ELF-1 (cell line): Measurements from ENCODE around the gene DSG2.
"Not testable (repeated sequence)": the region's sequence is repeated elsewhere in the genome, so short reads cannot be mapped to it uniquely, and the experiment has no call there.

Experiments
- DNase-seq: peaks from one replicate; pipeline ENCODE4 v3.0.0-alpha.2; 2016; ENCODE audit warnings: low read depth, low spot score

The DSG2 gene

GRCh38 chr18:31497836-31498573 lies at the start of gene DSG2:
DSG2 (plus strand) TSS chr18:31498177; CDS start chr18:31498252, 75 bp downstream.
- peak; percentile 88 for DNase-seq

- no peak for DNase-seq
Measured at GRCh38 chr18:31450409-31450808, 47.6 kb upstream of the DSG2 start.

GRCh38 chr18:31451625-31452024 lies 46.4 kb upstream of the DSG2 start:
- DNase-seq, result no peak

- no peak for DNase-seq
Measured at GRCh38 chr18:31454066-31454708, 43.8 kb upstream of the DSG2 start.

GRCh38 chr18:31469629-31470028 lies 28.3 kb upstream of the DSG2 start:
- DNase-seq, result no peak

GRCh38 chr18:31478688-31479087 lies 19.3 kb upstream of the DSG2 start:
- DNase-seq, result no peak

GRCh38 chr18:31482051-31482450 lies 15.9 kb upstream of the DSG2 start:
- DNase-seq, result no peak

GRCh38 chr18:31483396-31483795 lies 14.6 kb upstream of the DSG2 start:
- DNase-seq, result no peak

GRCh38 chr18:31484461-31484860 lies 13.5 kb upstream of the DSG2 start:
- no peak for DNase-seq

- peak; percentile 55 for DNase-seq
Measured at GRCh38 chr18:31486165-31486564, 11.8 kb upstream of the DSG2 start.

GRCh38 chr18:31487246-31488015 lies 10.5 kb upstream of the DSG2 start:
- DNase-seq, result no peak

- no peak for DNase-seq
Measured at GRCh38 chr18:31489311-31489710, 8.7 kb upstream of the DSG2 start.

GRCh38 chr18:31490387-31490786 lies 7.6 kb upstream of the DSG2 start:
- no peak for DNase-seq

- DNase-seq, result no peak
Measured at GRCh38 chr18:31490833-31491232, 7.1 kb upstream of the DSG2 start.

- no peak for DNase-seq
Measured at GRCh38 chr18:31491586-31491985, 6.4 kb upstream of the DSG2 start.

- DNase-seq, result no peak
Measured at GRCh38 chr18:31492671-31493070, 5.3 kb upstream of the DSG2 start.

- no peak for DNase-seq
Measured at GRCh38 chr18:31493171-31493570, 4.8 kb upstream of the DSG2 start.

GRCh38 chr18:31493941-31494340 lies 4.0 kb upstream of the DSG2 start:
- no peak for DNase-seq

GRCh38 chr18:31494705-31495244 lies 3.2 kb upstream of the DSG2 start:
- not testable (repeated sequence) for DNase-seq

GRCh38 chr18:31497404-31497835 lies 557 bp upstream of the DSG2 start:
- no peak for DNase-seq

GRCh38 chr18:31498574-31499524 lies 872 bp downstream of the DSG2 start:
- no peak for DNase-seq
